Hematopoietic multipotent progenitor cell treated with erythropoietin and hydrocortisone succinate and interleukin-3 and kit ligand, for 17 days (in vitro differentiated cells): Measurements from ENCODE around the gene OTOA.
"Not testable (repeated sequence)": the region's sequence is repeated elsewhere in the genome, so short reads cannot be mapped to it uniquely, and the experiment has no call there.

ENCODE experiments used
- DNase-seq: peaks from one replicate; pipeline ENCODE4 v3.0.0-alpha.2; 2015; ENCODE audit warnings: low spot score

OTOA gene

DNA sequence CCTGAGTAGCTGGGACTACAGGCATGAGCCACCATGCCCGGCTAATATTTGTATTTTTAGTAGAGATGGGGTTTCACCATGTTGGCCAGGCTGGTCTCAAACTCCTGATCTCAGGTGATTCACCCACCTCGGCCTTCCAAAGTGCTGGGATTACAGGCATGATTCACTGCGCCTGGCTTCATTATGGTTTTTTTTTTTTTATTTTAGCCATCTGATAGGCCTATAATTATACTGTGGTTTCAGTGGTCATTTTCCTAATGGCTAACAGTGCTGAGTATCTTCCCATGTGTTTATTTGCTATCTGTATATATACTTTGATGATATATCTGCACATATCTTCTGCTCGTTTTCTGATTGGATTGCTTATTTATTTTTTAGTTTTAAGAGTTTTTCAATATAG lies 10.7 kb downstream of the OTOA start:
- DNase-seq = not testable (repeated sequence)

DNA sequence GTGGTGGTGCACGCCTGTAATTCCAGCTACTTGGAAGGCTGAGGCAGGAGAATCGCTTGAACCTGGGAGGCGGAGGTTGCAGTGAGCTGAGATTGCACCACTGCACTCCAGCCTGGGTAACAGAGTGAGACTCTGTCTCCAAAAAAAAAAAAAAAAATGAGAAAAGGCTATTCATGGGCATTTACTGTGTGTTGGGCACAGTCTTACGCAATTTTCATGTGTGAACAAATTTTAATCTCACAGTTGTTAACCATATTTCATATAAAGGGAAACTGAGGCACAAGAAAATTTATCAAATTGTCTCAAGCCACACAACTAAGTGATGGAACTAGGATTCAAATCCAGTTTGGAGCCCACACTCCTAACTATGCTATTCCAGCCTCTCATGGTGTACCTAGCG lies 16.9 kb downstream of the OTOA start:
- not testable (repeated sequence) for DNase-seq

DNA sequence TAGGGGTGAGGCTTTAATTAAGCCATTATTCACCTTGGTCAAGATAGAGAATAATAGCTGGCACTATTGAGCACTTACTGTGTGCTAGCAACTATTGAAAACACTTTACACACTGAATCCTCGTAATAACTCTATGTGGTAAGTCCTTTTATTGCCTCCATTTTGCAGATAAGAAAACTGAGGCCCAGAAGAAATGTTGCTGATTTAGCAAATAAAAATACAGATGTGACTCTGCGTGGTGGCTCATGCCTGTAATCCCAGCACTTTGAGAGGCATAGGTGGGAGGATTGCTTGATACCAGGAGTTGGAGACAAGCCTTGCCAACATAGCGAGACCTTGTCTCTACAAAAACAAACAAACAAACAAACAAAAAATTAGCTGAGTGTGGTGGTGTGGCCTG lies 19.4 kb downstream of the OTOA start:
- DNase-seq = no peak

DNA sequence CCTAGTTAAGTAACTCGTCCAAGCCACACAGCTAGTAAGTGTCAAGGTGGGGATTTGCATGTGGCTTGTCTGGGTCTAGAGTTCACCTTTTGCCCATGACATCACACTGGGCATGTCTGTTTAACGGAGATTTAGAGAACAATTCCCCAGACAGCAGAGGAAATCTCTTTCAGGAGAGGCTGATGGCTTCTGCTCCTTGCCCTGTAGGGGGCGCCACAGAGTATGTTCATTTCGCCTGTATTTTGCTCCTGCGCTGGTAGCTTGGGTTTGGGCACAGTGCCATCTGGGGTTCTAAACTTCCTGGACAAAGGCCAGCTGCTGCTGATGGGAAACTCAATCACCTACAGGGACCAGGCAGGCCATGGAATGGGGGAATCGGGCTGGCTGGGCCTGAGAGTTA lies 20.4 kb downstream of the OTOA start:
- peak; percentile 75 for DNase-seq

DNA sequence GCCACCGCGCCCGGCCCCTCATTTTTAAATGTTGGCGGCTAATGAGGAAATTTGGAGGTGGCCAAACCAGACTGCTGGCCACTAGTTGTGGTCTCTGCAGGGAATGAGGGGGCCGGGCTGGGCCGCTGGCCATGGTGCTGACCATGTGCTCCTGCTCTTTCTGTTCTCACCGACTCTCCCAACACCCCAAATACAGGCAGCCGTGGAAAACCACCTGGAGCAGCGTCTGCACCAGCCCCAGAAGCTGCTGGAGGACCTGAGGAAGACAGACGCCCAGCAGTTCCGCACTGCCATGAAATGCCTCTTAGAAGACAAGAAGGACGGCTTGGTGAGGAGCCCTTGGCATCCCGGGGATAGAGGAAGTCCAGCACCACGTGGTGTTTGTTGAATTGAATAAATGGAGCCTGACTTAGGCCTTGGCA lies 21.3 kb downstream of the OTOA start:
- no peak for DNase-seq

- DNase-seq = no peak
These were observed 25.3 kb downstream of the OTOA start for GRCh38 chr16:21689107-21689506.

GRCh38 chr16:21690967-21691366 lies 27.2 kb downstream of the OTOA start:
- DNase-seq = not testable (repeated sequence)

- no peak for DNase-seq
These were observed 30.8 kb downstream of the OTOA start for GRCh38 chr16:21694609-21695008.

DNA sequence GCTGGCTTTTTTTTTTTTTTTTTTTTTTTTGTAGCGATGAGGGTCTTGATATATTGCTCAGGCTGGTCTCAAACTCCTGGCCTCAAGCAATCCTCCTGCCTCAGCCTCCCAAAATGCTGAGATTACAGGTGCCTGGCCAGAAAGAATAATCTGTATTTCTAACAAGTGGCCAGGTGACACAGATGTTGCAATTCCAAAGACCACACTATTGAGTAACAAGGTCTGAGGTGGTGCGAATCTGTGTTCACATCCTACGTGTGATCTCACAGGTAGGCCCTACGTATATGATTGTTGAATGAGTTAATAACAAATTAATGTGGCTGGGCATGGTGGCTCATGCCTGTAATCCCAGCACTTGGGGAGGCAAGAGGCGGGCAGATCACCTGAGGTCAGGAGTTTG lies 33.3 kb downstream of the OTOA start:
- no peak for DNase-seq

DNA sequence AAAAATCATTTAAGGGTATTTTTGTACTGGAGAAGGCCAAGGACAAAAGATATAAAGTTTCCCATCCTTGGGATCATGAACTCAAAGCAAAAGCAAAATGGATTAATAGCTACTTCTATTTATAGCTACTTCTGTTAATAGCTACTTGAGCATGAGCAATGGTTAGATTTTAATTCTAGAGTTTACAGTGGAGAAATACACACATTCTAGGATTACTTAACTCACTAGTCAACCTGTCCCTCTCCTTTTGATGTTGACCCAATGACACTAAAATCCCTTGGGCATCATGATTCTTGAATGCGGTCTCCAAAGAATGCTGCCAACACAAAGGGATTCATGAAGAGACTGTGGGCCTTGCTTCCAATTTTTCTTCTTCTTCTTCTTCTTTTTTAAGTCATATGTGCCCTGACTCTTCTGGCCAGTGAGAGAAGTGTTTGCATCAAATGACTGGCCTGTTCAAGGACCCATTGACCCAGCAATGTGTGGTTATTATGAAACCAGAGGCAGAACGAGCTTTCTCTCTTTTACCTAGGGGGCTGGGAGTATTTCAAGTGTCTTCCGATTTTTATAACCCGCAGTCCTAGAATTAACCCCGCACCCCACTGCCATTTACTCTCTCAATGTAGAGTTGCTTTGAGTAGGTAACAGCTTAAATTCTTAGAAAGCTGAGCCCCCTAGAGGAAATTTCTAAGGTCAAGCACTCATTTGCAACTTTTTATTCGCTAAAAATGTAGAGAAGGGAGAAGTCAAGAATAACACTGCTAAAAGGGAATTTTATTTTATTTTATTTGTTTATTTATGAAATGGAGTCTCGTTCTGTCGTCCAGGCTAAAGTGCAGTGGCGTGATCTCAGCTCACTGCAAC lies 34.6 kb downstream of the OTOA start:
- no peak for DNase-seq

DNA sequence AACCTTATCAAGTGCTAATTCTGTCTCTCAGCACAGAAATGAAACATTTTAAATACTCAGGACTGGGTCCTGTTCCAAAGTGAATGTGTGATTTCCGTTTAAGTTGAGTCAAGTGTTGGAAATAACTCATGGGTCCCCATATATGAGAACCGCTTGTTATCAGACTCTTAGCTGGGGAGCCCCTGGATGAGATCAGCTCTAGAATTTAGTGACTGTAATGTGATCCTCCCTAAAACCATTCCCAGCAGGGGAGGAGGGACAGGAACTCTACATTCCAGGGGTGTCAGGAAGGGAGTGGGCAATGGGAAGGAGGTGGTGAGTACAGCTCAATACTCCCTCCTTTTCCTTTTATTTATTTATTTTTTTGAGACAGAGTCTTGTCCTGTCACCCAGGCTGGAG lies 37.5 kb downstream of the OTOA start:
- DNase-seq = no peak

- DNase-seq = no peak
These were observed 38.5 kb downstream of the OTOA start for GRCh38 chr16:21702276-21702675.

- DNase-seq = no peak
These were observed 39.4 kb downstream of the OTOA start for GRCh38 chr16:21703156-21703555.

DNA sequence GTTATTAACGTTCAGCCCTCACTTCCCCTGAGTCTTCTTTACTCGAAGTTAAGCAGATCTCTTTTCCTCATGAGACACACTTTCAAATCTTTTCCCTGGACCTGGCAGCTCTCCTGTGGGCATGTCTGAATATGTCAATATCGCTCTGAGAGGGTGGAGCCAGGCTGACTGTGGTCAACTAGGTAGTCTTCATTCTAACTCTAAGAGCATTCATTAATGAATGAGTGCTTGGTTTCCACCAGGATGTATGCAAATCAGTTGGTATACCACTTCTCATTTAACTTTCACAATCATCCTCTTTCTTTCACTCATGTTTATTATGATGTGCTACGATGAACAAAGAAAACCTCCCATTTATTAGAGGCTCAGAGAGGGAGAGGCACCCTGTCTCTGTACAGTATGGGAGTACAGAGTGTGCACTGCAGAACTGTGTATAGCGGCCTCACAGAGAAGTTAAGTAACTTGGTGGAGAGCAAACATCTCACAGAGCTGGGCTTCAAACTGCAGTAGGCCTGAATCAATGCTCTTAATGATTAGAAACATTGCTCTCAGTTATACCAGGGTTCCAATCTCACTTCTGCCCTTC lies 39.9 kb downstream of the OTOA start:
- no peak for DNase-seq

DNA sequence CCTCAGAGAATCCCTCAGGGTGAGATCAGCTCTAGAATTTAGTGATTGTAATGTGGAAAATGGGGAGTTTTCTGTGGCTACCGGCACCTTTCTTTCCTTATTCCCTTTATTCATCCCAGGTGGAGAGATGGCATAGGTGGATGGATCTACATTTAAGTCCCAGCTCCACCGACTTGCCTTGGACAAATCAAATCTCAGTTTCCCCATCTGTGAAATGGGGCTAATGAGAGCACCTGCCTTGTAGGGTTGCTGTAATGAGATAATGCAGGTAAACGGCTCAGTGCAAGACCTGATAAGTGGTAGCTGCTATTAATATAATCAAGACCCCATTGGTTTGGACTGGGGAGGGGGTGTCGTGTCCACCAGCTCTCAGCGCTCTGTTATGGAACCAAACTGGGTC lies 40.5 kb downstream of the OTOA start:
- DNase-seq = no peak

DNA sequence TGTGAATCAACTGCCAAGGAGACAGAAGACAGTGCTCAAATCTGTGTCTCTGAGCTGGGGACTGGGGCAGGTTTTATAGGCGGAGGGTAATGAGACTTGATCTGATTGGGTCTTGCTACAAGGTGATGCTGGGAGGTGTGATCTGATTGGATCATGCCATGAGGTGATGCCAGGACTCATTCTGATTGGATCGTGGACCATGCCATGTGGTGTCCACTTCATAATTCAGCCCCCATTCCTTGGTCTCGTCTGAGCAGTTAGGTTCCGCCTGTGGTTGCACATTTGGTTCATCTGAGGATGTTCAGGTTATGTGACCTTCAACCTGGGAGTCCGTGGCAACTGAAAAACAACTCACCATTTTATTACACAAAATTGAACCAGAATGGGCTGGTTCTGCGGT lies 41.0 kb downstream of the OTOA start:
- DNase-seq = no peak

DNA sequence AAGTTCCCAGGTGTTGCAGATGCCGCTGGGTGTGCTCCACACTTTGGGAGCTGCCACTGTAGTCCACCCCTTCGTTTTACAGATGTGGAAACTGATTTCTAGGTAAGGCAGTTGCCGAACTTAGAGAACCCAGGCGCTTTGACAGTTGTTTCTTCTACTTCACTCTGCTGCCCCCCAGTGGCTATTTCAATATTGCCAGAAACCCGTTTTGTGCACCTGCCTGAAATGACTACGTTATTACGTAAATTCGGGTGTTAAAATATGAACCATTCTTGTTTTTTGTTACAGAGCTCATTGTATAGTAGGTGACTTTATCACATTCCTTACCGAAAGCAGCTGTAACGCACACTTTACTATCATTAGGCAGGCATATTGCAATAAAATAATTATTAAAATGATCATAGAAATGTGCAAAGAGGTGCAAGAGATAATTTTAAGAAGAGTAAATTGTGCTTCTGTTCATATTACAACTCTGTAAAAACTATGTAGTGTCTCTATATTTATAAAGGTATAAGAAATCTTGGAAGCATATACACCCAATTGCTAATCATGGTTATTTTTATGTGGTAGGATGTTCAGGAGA lies 44.9 kb downstream of the OTOA start:
- DNase-seq = peak; percentile 80

DNA sequence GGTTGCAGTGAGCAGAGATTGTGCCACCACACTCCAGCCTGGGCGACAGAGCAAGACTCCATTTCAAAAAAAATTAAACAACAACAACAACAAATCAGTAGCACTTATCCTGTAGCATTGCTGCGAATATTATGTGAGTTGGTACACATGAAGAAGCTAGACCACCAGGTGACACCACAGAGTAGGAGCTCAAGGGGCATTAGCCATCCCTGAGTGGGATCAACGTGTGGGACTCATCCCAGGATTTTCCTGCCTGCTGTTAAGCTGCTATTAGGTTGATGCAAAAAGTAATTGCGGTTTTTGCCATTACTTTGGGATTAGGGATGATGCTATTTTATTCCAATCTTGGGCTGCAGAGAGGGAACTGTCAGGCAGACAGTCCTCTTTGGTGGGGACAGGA lies 47.2 kb downstream of the OTOA start:
- DNase-seq = no peak

GRCh38 chr16:21713549-21714368 lies 50.0 kb downstream of the OTOA start:
- DNase-seq = no peak

GRCh38 chr16:21714369-21714618 lies 50.5 kb downstream of the OTOA start:
- not testable (repeated sequence) for DNase-seq

- DNase-seq = no peak
These were observed 53.8 kb downstream of the OTOA start for GRCh38 chr16:21717608-21718007.

GRCh38 chr16:21719283-21719682 lies 55.5 kb downstream of the OTOA start:
- DNase-seq = no peak

DNA sequence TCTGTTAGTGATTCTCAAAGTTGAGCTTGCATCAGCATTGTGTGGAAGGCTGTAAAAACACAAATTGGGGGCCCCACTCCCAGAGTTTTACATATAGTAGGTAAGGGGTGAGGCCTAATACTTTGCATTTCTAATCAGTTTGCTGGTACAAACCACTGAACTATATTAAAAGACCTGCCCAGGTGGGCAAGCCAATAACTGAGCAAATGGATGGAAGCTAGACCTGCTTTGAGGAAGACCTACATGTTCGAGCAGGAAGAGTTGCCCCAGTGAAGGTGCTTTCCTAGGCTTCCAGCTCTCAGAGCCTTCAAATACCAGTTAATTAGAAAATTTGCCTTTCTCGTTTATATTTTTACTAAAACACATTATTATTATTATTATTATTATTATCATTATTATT lies 56.8 kb downstream of the OTOA start:
- no peak for DNase-seq
